Glutamatergic neuron (in vitro differentiated cells): ENCODE measurements around the gene DDX31. TPM values are rescaled to one million over a fixed set of nuclear protein-coding genes. Genes with fewer than 3 reads are reported as not detected.

Source experiments
- DNase-seq: peaks from one replicate; pipeline ENCODE4 v3.0.0; 2022
- H3K27ac Mint-ChIP-seq: one replicate; pipeline ENCODE4 v1.8.0; 2020; ENCODE audit warnings: mild to moderate bottlenecking, mixed read lengths, inconsistent platforms; ENCODE audit not compliant: unreplicated experiment
- H3K27me3 Mint-ChIP-seq: one replicate; pipeline ENCODE4 v1.8.0; 2020; ENCODE audit warnings: mild to moderate bottlenecking, moderate library complexity, mixed read lengths, inconsistent platforms; ENCODE audit not compliant: unreplicated experiment
- H3K36me3 Mint-ChIP-seq: one replicate; pipeline ENCODE4 v1.8.0; 2020; ENCODE audit warnings: mild to moderate bottlenecking, mixed read lengths, inconsistent platforms; ENCODE audit not compliant: unreplicated experiment
- H3K4me1 Mint-ChIP-seq: one replicate; pipeline ENCODE4 v1.8.0; 2020; ENCODE audit warnings: mild to moderate bottlenecking, low read depth, mixed read lengths, inconsistent platforms; ENCODE audit not compliant: unreplicated experiment
- H3K4me3 Mint-ChIP-seq: one replicate; pipeline ENCODE4 v1.8.0; 2020; ENCODE audit warnings: mild to moderate bottlenecking, mixed read lengths, inconsistent platforms; ENCODE audit not compliant: unreplicated experiment
- H3K9me3 Mint-ChIP-seq: one replicate; pipeline ENCODE4 v1.8.0; 2020; ENCODE audit warnings: mild to moderate bottlenecking, moderate library complexity, mixed read lengths, inconsistent platforms; ENCODE audit not compliant: unreplicated experiment
- CTCF ChIP-seq: fragments of 200-600 bp; sonication (generic); IDR thresholded peaks from one replicate; pipeline ENCODE4 v1.5.0; 2021; ENCODE audit not compliant: partially characterized antibody, unreplicated experiment
- total RNA-seq: library from RNA; stranded (reverse); fragmentation: NEBNext Ultra II Directional; extraction: Animal tissue kit (Norgen Biotek cat#: 25700); gene quantifications from one replicate; pipeline ENCODE4 v1.2.1, GENCODE V29; 2021; ENCODE audit not compliant: unreplicated experiment

The DDX31 gene
- total RNA-seq, 1 donor from 2014 or later, result 8.7 TPM

- no peak for DNase-seq
- Mint-ChIP-seq H3K9me3 (no peaks in the 10 kb centered on the region), H3K36me3 (no peaks in the 10 kb centered on the region), H3K27ac (no peak overlapping the region), H3K4me3 (no peak overlapping the region), H3K27me3 (no peaks in the 10 kb centered on the region), H3K4me1 (no peaks in the 10 kb centered on the region)
- TF ChIP-seq CTCF, result no peak
Observed at GRCh38 chr9:132662152-132662945, 7.4 kb downstream of the DDX31 start.

- H3K36me3 Mint-ChIP-seq, result no peaks in the 10 kb centered on the region
- no peak overlapping the region for H3K27ac Mint-ChIP-seq
- TF ChIP-seq CTCF, result no peak
- H3K4me1 Mint-ChIP-seq, result no peaks in the 10 kb centered on the region
- no peak overlapping the region for H3K4me3 Mint-ChIP-seq
- H3K27me3 Mint-ChIP-seq, result no peaks in the 10 kb centered on the region
- DNase-seq, result no peak
- H3K9me3 Mint-ChIP-seq, result no peaks in the 10 kb centered on the region
Observed at GRCh38 chr9:132656299-132656698, 13.5 kb downstream of the DDX31 start.

- Mint-ChIP-seq H3K4me3 (no peak overlapping the region), H3K27me3 (no peaks in the 10 kb centered on the region), H3K36me3 (no peaks in the 10 kb centered on the region), H3K9me3 (no peaks in the 10 kb centered on the region), H3K27ac (no peak overlapping the region), H3K4me1 (peaks cover 3% of the 10 kb centered on the region)
- peak; percentile 35 for DNase-seq
- TF ChIP-seq CTCF, result peak; percentile 24
Observed at GRCh38 chr9:132651259-132651658, 18.5 kb downstream of the DDX31 start.

GRCh38 chr9:132648685-132649084, 21.1 kb downstream of the DDX31 start:
- H3K36me3 Mint-ChIP-seq, result no peaks in the 10 kb centered on the region

More at GRCh38 chr9:132648685-132649084, 21.1 kb downstream of the DDX31 start:
- DNase-seq, result no peak
- no peak overlapping the region for H3K4me3 Mint-ChIP-seq
- no peak overlapping the region for H3K27ac Mint-ChIP-seq
- H3K4me1 Mint-ChIP-seq, result peaks cover 3% of the 10 kb centered on the region
- no peaks in the 10 kb centered on the region for H3K9me3 Mint-ChIP-seq
- no peaks in the 10 kb centered on the region for H3K27me3 Mint-ChIP-seq
- TF ChIP-seq CTCF, result no peak
